ENCODE measurements around the gene RALGAPB.

- TF ChIP-seq, protein P1, sequence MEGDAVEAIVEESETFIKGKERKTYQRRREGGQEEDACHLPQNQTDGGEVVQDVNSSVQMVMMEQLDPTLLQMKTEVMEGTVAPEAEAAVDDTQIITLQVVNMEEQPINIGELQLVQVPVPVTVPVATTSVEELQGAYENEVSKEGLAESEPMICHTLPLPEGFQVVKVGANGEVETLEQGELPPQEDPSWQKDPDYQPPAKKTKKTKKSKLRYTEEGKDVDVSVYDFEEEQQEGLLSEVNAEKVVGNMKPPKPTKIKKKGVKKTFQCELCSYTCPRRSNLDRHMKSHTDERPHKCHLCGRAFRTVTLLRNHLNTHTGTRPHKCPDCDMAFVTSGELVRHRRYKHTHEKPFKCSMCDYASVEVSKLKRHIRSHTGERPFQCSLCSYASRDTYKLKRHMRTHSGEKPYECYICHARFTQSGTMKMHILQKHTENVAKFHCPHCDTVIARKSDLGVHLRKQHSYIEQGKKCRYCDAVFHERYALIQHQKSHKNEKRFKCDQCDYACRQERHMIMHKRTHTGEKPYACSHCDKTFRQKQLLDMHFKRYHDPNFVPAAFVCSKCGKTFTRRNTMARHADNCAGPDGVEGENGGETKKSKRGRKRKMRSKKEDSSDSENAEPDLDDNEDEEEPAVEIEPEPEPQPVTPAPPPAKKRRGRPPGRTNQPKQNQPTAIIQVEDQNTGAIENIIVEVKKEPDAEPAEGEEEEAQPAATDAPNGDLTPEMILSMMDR (IDR thresholded peaks at IDR 0.05 in 2 of 3, conservative IDR thresholded peaks at IDR 0.05 in 1 of 3; ENCODE audit: borderline replicate concordance in 1 of 3, insufficient read depth in 1 of 3, low read depth in 2 of 3, low read length in 2 of 3) = no peak
- no peak for TF ChIP-seq POLR2A (IDR thresholded peaks at IDR 0.05; ENCODE audit: borderline replicate concordance, extremely low read depth, insufficient read depth, insufficient read length)
- no peak; the same call in 1 of the 2 replicates for TF ChIP-seq POLR2AphosphoS5 (IDR thresholded peaks at IDR 0.05; ENCODE audit: low read depth, low read length)
- TF ChIP-seq, protein P2, sequence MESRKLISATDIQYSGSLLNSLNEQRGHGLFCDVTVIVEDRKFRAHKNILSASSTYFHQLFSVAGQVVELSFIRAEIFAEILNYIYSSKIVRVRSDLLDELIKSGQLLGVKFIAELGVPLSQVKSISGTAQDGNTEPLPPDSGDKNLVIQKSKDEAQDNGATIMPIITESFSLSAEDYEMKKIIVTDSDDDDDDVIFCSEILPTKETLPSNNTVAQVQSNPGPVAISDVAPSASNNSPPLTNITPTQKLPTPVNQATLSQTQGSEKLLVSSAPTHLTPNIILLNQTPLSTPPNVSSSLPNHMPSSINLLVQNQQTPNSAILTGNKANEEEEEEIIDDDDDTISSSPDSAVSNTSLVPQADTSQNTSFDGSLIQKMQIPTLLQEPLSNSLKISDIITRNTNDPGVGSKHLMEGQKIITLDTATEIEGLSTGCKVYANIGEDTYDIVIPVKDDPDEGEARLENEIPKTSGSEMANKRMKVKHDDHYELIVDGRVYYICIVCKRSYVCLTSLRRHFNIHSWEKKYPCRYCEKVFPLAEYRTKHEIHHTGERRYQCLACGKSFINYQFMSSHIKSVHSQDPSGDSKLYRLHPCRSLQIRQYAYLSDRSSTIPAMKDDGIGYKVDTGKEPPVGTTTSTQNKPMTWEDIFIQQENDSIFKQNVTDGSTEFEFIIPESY (IDR thresholded peaks at IDR 0.05; ENCODE audit: extremely low read depth, insufficient replicate concordance, low read length) = no peak
- TF ChIP-seq SIN3A (IDR thresholded peaks at IDR 0.05; ENCODE audit: low read depth) = no peak
- no peak for TF ChIP-seq ZNF274 (IDR thresholded peaks at IDR 0.05; ENCODE audit: low read depth, low read length)
- TF ChIP-seq REST (IDR thresholded peaks at IDR 0.05; ENCODE audit: low read depth) = no peak
- no peak for TF ChIP-seq EZH2phosphoT487 (IDR thresholded peaks at IDR 0.05; ENCODE audit: borderline replicate concordance)
- TF ChIP-seq FOSL1 (IDR thresholded peaks at IDR 0.05; ENCODE audit: low read depth) = no peak
- TF ChIP-seq RAD21 (IDR thresholded peaks at IDR 0.05; ENCODE audit: low read depth) = no peak
- TF ChIP-seq EZH2 (IDR thresholded peaks at IDR 0.05) = no peak
Measured at GRCh38 chr20:38579219-38579910, 106.7 kb downstream of the RALGAPB start.

Data from HCT116 (cell line).